ENCODE results near the gene NR2F1-AS1.

NR2F1-AS1 gene

GRCh38 chr5:93600409-93601070 lies 19.5 kb upstream of the NR2F1-AS1 start:
- Histone ChIP-seq H3K27ac (no peak overlapping the region), H2AFZ (no peak overlapping the region), H3K79me2 (no peaks in the 10 kb centered on the region), H3K36me3 (ENCODE audit: control insufficient read depth, insufficient read depth, low read length) (no peaks in the 10 kb centered on the region), H3K4me2 (ENCODE audit: low read length) (no peak overlapping the region), H3K27me3 (ENCODE audit: control insufficient read depth, insufficient read depth, low read length) (peaks cover 18% of the 10 kb centered on the region), H3K9ac (no peak overlapping the region), H3K4me1 (no peaks in the 10 kb centered on the region), H3K9me3 (ENCODE audit: control insufficient read depth, low read length) (no peaks in the 10 kb centered on the region), H3K4me3 (ENCODE audit: low read depth, low read length) (no peak overlapping the region)
- TF ChIP-seq CTCF (IDR thresholded peaks at IDR 0.05) = no peak

GRCh38 chr5:93599399-93600120 lies 18.5 kb upstream of the NR2F1-AS1 start:
- no peak overlapping the region for H3K27ac ChIP-seq
- no peaks in the 10 kb centered on the region for H3K9me3 ChIP-seq (ENCODE audit: control insufficient read depth, low read length)
- H2AFZ ChIP-seq = no peak overlapping the region
- H3K4me2 ChIP-seq (ENCODE audit: low read length) = no peak overlapping the region
- no peaks in the 10 kb centered on the region for H3K36me3 ChIP-seq (ENCODE audit: control insufficient read depth, insufficient read depth, low read length)
- no peak overlapping the region for H3K4me3 ChIP-seq (ENCODE audit: low read depth, low read length)
- H3K4me1 ChIP-seq = no peaks in the 10 kb centered on the region
- peaks cover 14% of the 10 kb centered on the region for H3K27me3 ChIP-seq (ENCODE audit: control insufficient read depth, insufficient read depth, low read length)
- no peak for TF ChIP-seq CTCF (IDR thresholded peaks at IDR 0.05)
- H3K79me2 ChIP-seq = no peaks in the 10 kb centered on the region
- H3K9ac ChIP-seq = no peak overlapping the region

DNA sequence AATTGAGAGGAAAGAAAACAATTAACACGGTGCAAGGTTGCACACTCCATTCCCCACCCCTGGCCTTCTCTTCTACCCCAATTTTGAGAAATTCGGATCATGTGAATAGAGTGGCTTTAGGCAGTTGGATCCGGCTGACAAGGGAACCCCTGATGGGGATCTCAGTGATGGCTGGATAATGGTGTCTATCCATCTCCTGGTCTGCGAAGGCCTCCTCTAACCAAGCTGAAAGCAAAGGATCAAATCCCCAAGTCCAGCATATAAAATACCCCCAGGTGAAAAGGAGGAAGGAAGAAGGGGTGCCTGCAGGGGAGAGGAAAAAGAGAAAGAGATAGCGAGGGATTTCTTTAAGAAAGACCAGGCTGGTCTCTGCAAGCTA lies 18.0 kb upstream of the NR2F1-AS1 start:
- no peaks in the 10 kb centered on the region for H3K36me3 ChIP-seq (ENCODE audit: control insufficient read depth, insufficient read depth, low read length)
- TF ChIP-seq CTCF (IDR thresholded peaks at IDR 0.05) = no peak
- no peaks in the 10 kb centered on the region for H3K4me1 ChIP-seq
- no peak overlapping the region for H3K27ac ChIP-seq
- no peak overlapping the region for H3K4me3 ChIP-seq (ENCODE audit: low read depth, low read length)
- H3K9ac ChIP-seq = no peak overlapping the region
- H3K79me2 ChIP-seq = no peaks in the 10 kb centered on the region
- no peak overlapping the region for H3K4me2 ChIP-seq (ENCODE audit: low read length)
- no peak overlapping the region for H2AFZ ChIP-seq
- H3K9me3 ChIP-seq (ENCODE audit: control insufficient read depth, low read length) = no peaks in the 10 kb centered on the region
- H3K27me3 ChIP-seq (ENCODE audit: control insufficient read depth, insufficient read depth, low read length) = peaks cover 11% of the 10 kb centered on the region

DNA sequence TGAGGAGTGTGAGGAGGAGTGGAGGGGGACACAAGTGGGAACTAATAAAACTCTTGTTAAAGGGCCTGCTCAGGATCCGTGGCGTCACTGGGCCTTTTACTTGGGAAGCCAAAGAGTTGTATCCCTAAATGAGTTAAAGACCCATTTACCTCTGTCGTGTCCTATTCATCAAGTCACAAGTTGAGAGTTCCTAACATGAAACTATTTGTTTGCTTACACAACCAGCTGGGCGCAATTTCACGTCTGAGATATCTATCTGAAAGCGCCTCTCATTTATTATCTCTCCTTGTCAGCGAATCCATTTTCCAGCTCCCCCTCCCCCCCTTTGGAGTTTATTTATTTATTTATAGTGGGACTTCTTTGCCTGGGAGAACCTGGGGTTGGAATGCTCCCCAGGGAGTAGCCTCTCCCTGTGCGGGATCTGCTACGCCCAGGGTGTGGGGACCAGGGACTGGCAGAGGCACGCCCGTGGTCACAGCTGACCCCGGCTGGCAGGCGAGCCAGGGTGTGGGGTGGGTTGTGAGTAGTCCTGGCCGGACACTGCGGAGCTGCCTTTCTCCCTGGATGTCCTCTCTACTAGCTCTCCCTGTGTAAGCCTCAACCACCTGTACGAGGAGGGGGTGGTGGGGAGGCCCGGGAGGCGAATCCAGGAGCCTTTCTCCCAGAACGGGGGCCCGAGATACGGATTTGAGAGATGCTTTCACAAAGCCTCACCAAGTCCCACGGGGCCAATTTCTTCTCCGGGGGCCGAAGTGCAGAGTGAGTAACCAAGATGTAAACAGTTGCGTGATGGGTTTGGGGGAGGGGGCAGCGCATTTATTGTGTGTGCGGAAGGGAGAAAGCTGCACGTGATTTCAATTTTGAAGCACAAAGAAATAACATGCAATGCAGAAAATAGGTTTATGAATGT lies 17.3 kb upstream of the NR2F1-AS1 start:
- H2AFZ ChIP-seq = no peak overlapping the region
- H3K27me3 ChIP-seq (ENCODE audit: control insufficient read depth, insufficient read depth, low read length) = peaks cover 7% of the 10 kb centered on the region
- no peaks in the 10 kb centered on the region for H3K79me2 ChIP-seq
- no peak overlapping the region for H3K9ac ChIP-seq
- H3K4me3 ChIP-seq (ENCODE audit: low read depth, low read length) = no peak overlapping the region
- no peak overlapping the region for H3K4me2 ChIP-seq (ENCODE audit: low read length)
- H3K4me1 ChIP-seq = no peaks in the 10 kb centered on the region
- H3K9me3 ChIP-seq (ENCODE audit: control insufficient read depth, low read length) = no peaks in the 10 kb centered on the region
- no peak for TF ChIP-seq CTCF (IDR thresholded peaks at IDR 0.05)
- no peaks in the 10 kb centered on the region for H3K36me3 ChIP-seq (ENCODE audit: control insufficient read depth, insufficient read depth, low read length)
- no peak overlapping the region for H3K27ac ChIP-seq
